Right cardiac atrium (tissue), 5 donors: ENCODE measurements around the gene AKAP13. TPM values are rescaled to one million over a fixed set of nuclear protein-coding genes. Genes with fewer than 3 reads are reported as not detected.

Experiments used
- ATAC-seq, 2 donors: fragments of 200-7000 bp; cut with Tn5 transposase; one replicate each; pipeline versions ENCODE4 v1.8.0 to v1.9.1; 2020; ENCODE audit warnings: moderate library complexity in 2 of 2, mild to moderate bottlenecking in 1 of 2
- DNase-seq, 3 donors: peaks; one replicate each; pipeline ENCODE4 v3.0.0-alpha.2; 2020
- H3K27ac ChIP-seq: one replicate; pipeline ENCODE4 v1.5.1; 2013; ENCODE audit warnings: mild to moderate bottlenecking, low read length, control low read depth, moderate library complexity
- H3K27me3 ChIP-seq: one replicate; pipeline ENCODE4 v1.6.1; 2013; ENCODE audit not compliant: control insufficient read depth, insufficient read depth
- H3K4me1 ChIP-seq: one replicate; pipeline ENCODE4 v1.6.1; 2013; ENCODE audit warnings: low read length; ENCODE audit not compliant: control insufficient read depth, insufficient read depth
- H3K4me3 ChIP-seq: one replicate; pipeline ENCODE4 v1.5.1; 2013; ENCODE audit warnings: low read length, control low read depth
- H3K9me3 ChIP-seq: one replicate; pipeline ENCODE4 v1.6.1; 2013; ENCODE audit warnings: low read length; ENCODE audit not compliant: control insufficient read depth
- WGBS: extraction: QIAGEN DNeasy Blood & Tissue Kit; methylation state at CpG from one replicate; pipeline ENCODE4 v1.1.7; 2013; 5-methylcytosine and 5-hydroxymethylcytosine counted together
- intact Hi-C, 4 donors: fragments of 100-400 bp; cut with DNase I; formaldehyde crosslinking; loops; one replicate each; pipeline versions ENCODE4 v1.11.0 to v1.14.0; 2022 to 2023
- polyA plus RNA-seq: library from polyadenylated mRNA; stranded (reverse); fragments of 200-250 nt; gene quantifications from one replicate; pipeline ENCODE4 v1.2.3, GENCODE V29; 2013
- total RNA-seq, 4 donors: library from RNA; stranded (reverse); fragmentation: NEBNext Ultra II Directional; extraction: Animal tissue kit (Norgen Biotek cat#: 25700); gene quantifications; one replicate each; pipeline ENCODE4 v1.2.1, GENCODE V29; 2021
- donor health status: healthy with polysubstance abuse.
- donor health status: DM: no; HTN: yes; CAD: no.
- donor health status: DM: no; HTN: no; CAD: no.
- donor health status: DM: no; HTN: yes; CAD: no; lungs with severe emphysema.
- donor health status: DM: yes; HTN: yes; CAD: no.

Gene AKAP13
- total and polyA plus RNA-seq, 5 donors, result 104 to 348 (median 250) TPM

- no peak overlapping the region for H3K4me3 ChIP-seq
- intact Hi-C loops, result no loop called here
- no peak for ATAC-seq
- H3K4me1 ChIP-seq, result no peaks in the 10 kb centered on the region
- 89% methylated on average over 6 of the region's 6 CpGs for WGBS
- no peak for DNase-seq
- no peak overlapping the region for H3K27ac ChIP-seq
- H3K9me3 ChIP-seq, result no peaks in the 10 kb centered on the region
- H3K27me3 ChIP-seq, result no peaks in the 10 kb centered on the region
These were observed 2.4 kb upstream of the AKAP13 start for GRCh38 chr15:85377986-85378385.

GRCh38 chr15:85379403-85380131 lies 836 bp upstream of the AKAP13 start:
- intact Hi-C loops, result no loop called here
- no peak for DNase-seq
- Histone ChIP-seq H3K27ac (peak overlapping the region; percentile 30), H3K9me3 (no peaks in the 10 kb centered on the region), H3K27me3 (no peaks in the 10 kb centered on the region), H3K4me3 (peak overlapping the region; percentile 93), H3K4me1 (no peaks in the 10 kb centered on the region)
- 7% methylated on average over 19 of the region's 19 CpGs for WGBS
- ATAC-seq, result no peak

- peak; percentile 50 to 84 (median 82) for DNase-seq
These were observed 624 bp downstream of the AKAP13 start for GRCh38 chr15:85380812-85381642.

GRCh38 chr15:85381850-85382751 lies 1.7 kb downstream of the AKAP13 start:
- no peak for DNase-seq
- 54% methylated on average over 10 of the region's 10 CpGs for WGBS
- intact Hi-C loops, result no loop called here
- H3K4me3 ChIP-seq, result peak overlapping the region; percentile 93
- H3K9me3 ChIP-seq, result no peaks in the 10 kb centered on the region
- peak overlapping the region; percentile 62 for H3K27ac ChIP-seq
- ATAC-seq, result no peak
- H3K27me3 ChIP-seq, result no peaks in the 10 kb centered on the region
- H3K4me1 ChIP-seq, result no peaks in the 10 kb centered on the region

More at GRCh38 chr15:85380812-85381642, 624 bp downstream of the AKAP13 start:
- peak; percentile 69 to 78 for ATAC-seq
- Histone ChIP-seq H3K9me3 (no peaks in the 10 kb centered on the region), H3K27me3 (no peaks in the 10 kb centered on the region), H3K27ac (peak overlapping the region; percentile 99), H3K4me3 (peak overlapping the region; percentile 93), H3K4me1 (no peaks in the 10 kb centered on the region)
- WGBS, result under 1% methylated on average over 89 of the region's 89 CpGs
- intact Hi-C loops, result no loop called here

- DNase-seq (no peak), ATAC-seq (no peak)
- H3K4me1 ChIP-seq, result no peaks in the 10 kb centered on the region
- no peaks in the 10 kb centered on the region for H3K9me3 ChIP-seq
- WGBS, result 55% methylated on average over 4 of the region's 4 CpGs
- H3K27me3 ChIP-seq, result no peaks in the 10 kb centered on the region
- intact Hi-C loops, result no loop called here
- peak overlapping the region; percentile 93 for H3K4me3 ChIP-seq
- no peak overlapping the region for H3K27ac ChIP-seq
These were observed 2.5 kb downstream of the AKAP13 start for GRCh38 chr15:85382942-85383341.

- 62% methylated on average over 2 of the region's 2 CpGs for WGBS
- intact Hi-C loops, result no loop called here
- no peaks in the 10 kb centered on the region for H3K9me3 ChIP-seq
- DNase-seq (no peak), ATAC-seq (no peak)
- peak overlapping the region; percentile 93 for H3K4me3 ChIP-seq
- H3K4me1 ChIP-seq, result no peaks in the 10 kb centered on the region
- H3K27me3 ChIP-seq, result no peaks in the 10 kb centered on the region
- H3K27ac ChIP-seq, result no peak overlapping the region
These were observed 3.2 kb downstream of the AKAP13 start for GRCh38 chr15:85383470-85384148.

GRCh38 chr15:85386261-85386660 lies 5.9 kb downstream of the AKAP13 start:
- 90% methylated on average over 7 of the region's 7 CpGs for WGBS
- intact Hi-C loops, result no loop called here
- Histone ChIP-seq H3K4me1 (peaks cover 9% of the 10 kb centered on the region), H3K9me3 (no peaks in the 10 kb centered on the region), H3K4me3 (no peak overlapping the region), H3K27ac (no peak overlapping the region), H3K27me3 (no peaks in the 10 kb centered on the region)
- ATAC-seq (no peak), DNase-seq (no peak)

- intact Hi-C loops, result no loop called here
These were observed 8.3 kb downstream of the AKAP13 start for GRCh38 chr15:85388566-85389305.

GRCh38 chr15:85389306-85389650 lies 8.9 kb downstream of the AKAP13 start:
- H3K27ac ChIP-seq, result no peak overlapping the region
- no peak for ATAC-seq

More at GRCh38 chr15:85388566-85389305, 8.3 kb downstream of the AKAP13 start:
- H3K4me1 ChIP-seq, result peaks cover 11% of the 10 kb centered on the region
- H3K9me3 ChIP-seq, result no peaks in the 10 kb centered on the region
- WGBS, result 63% methylated on average over 5 of the region's 5 CpGs
- no peaks in the 10 kb centered on the region for H3K27me3 ChIP-seq
- no peak for ATAC-seq
- no peak for DNase-seq
- H3K4me3 ChIP-seq, result no peak overlapping the region
- H3K27ac ChIP-seq, result peak overlapping the region; percentile 79

GRCh38 chr15:85389772-85390171 lies 9.4 kb downstream of the AKAP13 start:
- no peaks in the 10 kb centered on the region for H3K9me3 ChIP-seq
- 87% methylated on average over 4 of the region's 4 CpGs for WGBS
- intact Hi-C loops, result no loop called here
- H3K27ac ChIP-seq, result no peak overlapping the region
- ATAC-seq (no peak), DNase-seq (no peak)
- H3K27me3 ChIP-seq, result no peaks in the 10 kb centered on the region
- peaks cover 13% of the 10 kb centered on the region for H3K4me1 ChIP-seq
- no peak overlapping the region for H3K4me3 ChIP-seq

More at GRCh38 chr15:85389306-85389650, 8.9 kb downstream of the AKAP13 start:
- Histone ChIP-seq H3K4me3 (no peak overlapping the region), H3K9me3 (no peaks in the 10 kb centered on the region), H3K4me1 (peaks cover 11% of the 10 kb centered on the region), H3K27me3 (no peaks in the 10 kb centered on the region)
- WGBS, result 65% methylated on average over 2 of the region's 2 CpGs
- DNase-seq, result no peak
- intact Hi-C loops, result no loop called here
